ENCODE results near the gene MYPOP. TPM values are rescaled to one million over a fixed set of nuclear protein-coding genes. Genes with fewer than 3 reads are reported as not detected.

The MYPOP gene
- total RNA-seq, 1 experiment from 2014 or later: 5.5 TPM

- CTCF ChIA-PET: interaction anchor here (0.7 to 1.7 kb wide), 4 partner anchors 10 to 758 kb away, joined by 3 to 9 read pairs (median 3); no protein-coding TSS in a partner anchor
- Mint-ChIP-seq H3K27me3 (ENCODE audit: insufficient read depth, unreplicated experiment) (peaks cover under 1% of the 10 kb centered on the region), H3K36me3 (ENCODE audit: insufficient read depth, unreplicated experiment) (peaks cover 18% of the 10 kb centered on the region), H3K9me3 (ENCODE audit: unreplicated experiment) (no peaks in the 10 kb centered on the region), H3K4me3 (ENCODE audit: unreplicated experiment) (peak overlapping the region; percentile 69), H3K4me1 (ENCODE audit: insufficient read depth, unreplicated experiment) (peaks cover 10% of the 10 kb centered on the region), H3K27ac (ENCODE audit: low read depth, unreplicated experiment) (no peak overlapping the region)
- POLR2A ChIA-PET: interaction anchor here (0.6 to 4.0 kb wide), 2 partner anchors 21 to 278 kb away, joined by 3 to 34 read pairs; partner anchors contain the start of gene SYMPK
- no peak for TF ChIP-seq CTCF (IDR thresholded peaks at IDR 0.05; ENCODE audit: unreplicated experiment)
- intact Hi-C loops (cut with micrococcal nuclease): loop anchor here (1.0 to 10.0 kb wide), 3 partner anchors 67 to 113 kb away; partner anchors contain the start of gene CCDC61
- no peak for DNase-seq (ENCODE audit: unreplicated experiment)
- BruUV-seq (replicated peaks): no TSS peak
These were observed 18.3 kb downstream of the MYPOP start for GRCh38 chr19:45883881-45884681.

GRCh38 chr19:45883586-45883880 lies 18.9 kb downstream of the MYPOP start:
- no peak for TF ChIP-seq CTCF (IDR thresholded peaks at IDR 0.05; ENCODE audit: unreplicated experiment)
- DNase-seq (ENCODE audit: unreplicated experiment): no peak
- H3K9me3 Mint-ChIP-seq (ENCODE audit: unreplicated experiment): no peaks in the 10 kb centered on the region
- H3K4me3 Mint-ChIP-seq (ENCODE audit: unreplicated experiment): peak overlapping the region; percentile 69
- CTCF ChIA-PET: interaction anchor here (0.7 to 1.7 kb wide), 3 partner anchors 11 to 40 kb away, joined by 3 to 9 read pairs (median 3); no protein-coding TSS in a partner anchor
- no peak overlapping the region for H3K27ac Mint-ChIP-seq (ENCODE audit: low read depth, unreplicated experiment)
- intact Hi-C loops (cut with micrococcal nuclease): loop anchor here (1.0 to 10.0 kb wide), 3 partner anchors 66 to 113 kb away; partner anchors contain the start of gene CCDC61
- H3K4me1 Mint-ChIP-seq (ENCODE audit: insufficient read depth, unreplicated experiment): peaks cover 10% of the 10 kb centered on the region
- peaks cover 6% of the 10 kb centered on the region for H3K27me3 Mint-ChIP-seq (ENCODE audit: insufficient read depth, unreplicated experiment)
- POLR2A ChIA-PET: interaction anchor here (0.6 kb wide), 1 partner anchor 278 kb away, joined by 3 read pairs; no protein-coding TSS in a partner anchor
- peaks cover 18% of the 10 kb centered on the region for H3K36me3 Mint-ChIP-seq (ENCODE audit: insufficient read depth, unreplicated experiment)
- no TSS peak for BruUV-seq (replicated peaks)

GRCh38 chr19:45882652-45883585 lies 19.5 kb downstream of the MYPOP start:
- BruUV-seq (replicated peaks): no TSS peak
- ChIA-PET POLR2A (interaction anchor here (3.4 kb wide), 1 partner anchor 19 kb away, joined by 12 read pairs; the partner anchor contains the start of genes FOXA3 and SYMPK), CTCF (interaction anchor here (0.5 to 1.7 kb wide), 18 partner anchors 12 to 1805 kb away, joined by 3 to 9 read pairs (median 3); partner anchors contain the start of genes DMWD, FOXA3, MYPOP and SIX5)

More at GRCh38 chr19:45882652-45883585, 19.5 kb downstream of the MYPOP start:
- Mint-ChIP-seq H3K27ac (ENCODE audit: low read depth, unreplicated experiment) (no peak overlapping the region), H3K27me3 (ENCODE audit: insufficient read depth, unreplicated experiment) (peaks cover 12% of the 10 kb centered on the region), H3K9me3 (ENCODE audit: unreplicated experiment) (no peaks in the 10 kb centered on the region), H3K4me1 (ENCODE audit: insufficient read depth, unreplicated experiment) (peaks cover 10% of the 10 kb centered on the region), H3K4me3 (ENCODE audit: unreplicated experiment) (peak overlapping the region; percentile 69), H3K36me3 (ENCODE audit: insufficient read depth, unreplicated experiment) (peaks cover 18% of the 10 kb centered on the region)
- TF ChIP-seq CTCF (IDR thresholded peaks at IDR 0.05; ENCODE audit: unreplicated experiment): peak; percentile 98
- intact Hi-C loops (cut with micrococcal nuclease): loop anchor here (1.0 to 10.0 kb wide), 3 partner anchors 66 to 112 kb away; partner anchors contain the start of gene CCDC61
- peak; percentile 83 for DNase-seq (ENCODE audit: unreplicated experiment)
